ENCODE measurements around the gene YBX2. TPM values are rescaled to one million over a fixed set of nuclear protein-coding genes. Genes with fewer than 3 reads are reported as not detected.
A peak's percentile ranks its signal among the peaks of the same experiment; 100 is the strongest.

The YBX2 gene
- total RNA-seq, 1 experiment from 2014 or later = 54.9 TPM

DNA sequence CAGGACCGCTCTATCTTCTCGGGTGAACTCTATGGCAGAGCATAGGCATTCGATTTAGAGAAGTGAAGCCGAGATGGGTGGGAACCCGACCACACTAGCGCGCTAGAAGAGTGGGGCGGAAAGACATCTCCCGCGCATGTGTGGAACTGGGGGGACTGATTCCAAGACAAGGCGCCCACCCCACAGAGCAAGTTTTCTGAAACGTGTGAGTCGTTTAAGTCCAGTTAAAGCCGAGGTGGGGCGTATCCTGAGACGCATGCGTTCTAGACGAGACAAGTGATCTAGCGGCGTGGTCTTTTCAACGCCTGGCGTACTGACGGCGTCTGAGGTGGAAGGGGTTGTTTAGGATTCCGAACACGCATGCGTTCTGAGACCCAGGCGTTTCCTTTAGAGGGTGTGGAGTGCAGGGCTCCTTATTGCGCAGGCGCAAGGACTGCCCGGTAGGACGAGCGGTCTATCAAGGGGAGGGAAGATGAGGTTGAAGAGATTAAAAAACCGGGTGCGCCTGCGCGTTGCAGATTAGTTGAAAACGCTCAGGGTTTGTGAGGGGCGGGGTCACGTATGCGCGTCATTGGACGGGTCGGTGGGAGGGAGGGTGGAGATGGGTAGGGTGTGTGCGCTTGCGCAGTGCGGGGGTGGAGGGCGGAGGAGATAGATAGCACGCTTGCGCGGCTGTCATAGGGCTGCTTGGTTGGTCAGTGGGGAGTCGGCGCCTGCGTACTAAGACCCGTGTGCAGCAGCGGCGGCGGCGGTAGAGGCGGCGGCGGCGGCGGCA, 12.7 kb upstream of the YBX2 start, which contains the start of gene EIF5A:
Gene EIF5A, plus strand, starts transcription at position 718 of the 775 bp plus-strand sequence. CDS start 2,008 bp downstream, outside the sequence.
- peaks cover 20% of the 10 kb centered on the region for H3K36me3 ChIP-seq (ENCODE audit: control insufficient read depth, insufficient read depth, low read length)
- peak; percentile 54 for TF ChIP-seq POLR2AphosphoS5 (IDR thresholded peaks at IDR 0.05; ENCODE audit: low read depth, low read length)
- TF ChIP-seq, protein P1, sequence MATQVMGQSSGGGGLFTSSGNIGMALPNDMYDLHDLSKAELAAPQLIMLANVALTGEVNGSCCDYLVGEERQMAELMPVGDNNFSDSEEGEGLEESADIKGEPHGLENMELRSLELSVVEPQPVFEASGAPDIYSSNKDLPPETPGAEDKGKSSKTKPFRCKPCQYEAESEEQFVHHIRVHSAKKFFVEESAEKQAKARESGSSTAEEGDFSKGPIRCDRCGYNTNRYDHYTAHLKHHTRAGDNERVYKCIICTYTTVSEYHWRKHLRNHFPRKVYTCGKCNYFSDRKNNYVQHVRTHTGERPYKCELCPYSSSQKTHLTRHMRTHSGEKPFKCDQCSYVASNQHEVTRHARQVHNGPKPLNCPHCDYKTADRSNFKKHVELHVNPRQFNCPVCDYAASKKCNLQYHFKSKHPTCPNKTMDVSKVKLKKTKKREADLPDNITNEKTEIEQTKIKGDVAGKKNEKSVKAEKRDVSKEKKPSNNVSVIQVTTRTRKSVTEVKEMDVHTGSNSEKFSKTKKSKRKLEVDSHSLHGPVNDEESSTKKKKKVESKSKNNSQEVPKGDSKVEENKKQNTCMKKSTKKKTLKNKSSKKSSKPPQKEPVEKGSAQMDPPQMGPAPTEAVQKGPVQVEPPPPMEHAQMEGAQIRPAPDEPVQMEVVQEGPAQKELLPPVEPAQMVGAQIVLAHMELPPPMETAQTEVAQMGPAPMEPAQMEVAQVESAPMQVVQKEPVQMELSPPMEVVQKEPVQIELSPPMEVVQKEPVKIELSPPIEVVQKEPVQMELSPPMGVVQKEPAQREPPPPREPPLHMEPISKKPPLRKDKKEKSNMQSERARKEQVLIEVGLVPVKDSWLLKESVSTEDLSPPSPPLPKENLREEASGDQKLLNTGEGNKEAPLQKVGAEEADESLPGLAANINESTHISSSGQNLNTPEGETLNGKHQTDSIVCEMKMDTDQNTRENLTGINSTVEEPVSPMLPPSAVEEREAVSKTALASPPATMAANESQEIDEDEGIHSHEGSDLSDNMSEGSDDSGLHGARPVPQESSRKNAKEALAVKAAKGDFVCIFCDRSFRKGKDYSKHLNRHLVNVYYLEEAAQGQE (IDR thresholded peaks at IDR 0.05; ENCODE audit: insufficient read depth in 1 of 2, low read depth in 2 of 2, low read length in 1 of 2) = no peak
- peak; percentile 53; the same call in 1 of the 2 replicates for TF ChIP-seq TCF7L2 (IDR thresholded peaks at IDR 0.05; ENCODE audit: low read depth, low read length)
- TF ChIP-seq, protein P2, sequence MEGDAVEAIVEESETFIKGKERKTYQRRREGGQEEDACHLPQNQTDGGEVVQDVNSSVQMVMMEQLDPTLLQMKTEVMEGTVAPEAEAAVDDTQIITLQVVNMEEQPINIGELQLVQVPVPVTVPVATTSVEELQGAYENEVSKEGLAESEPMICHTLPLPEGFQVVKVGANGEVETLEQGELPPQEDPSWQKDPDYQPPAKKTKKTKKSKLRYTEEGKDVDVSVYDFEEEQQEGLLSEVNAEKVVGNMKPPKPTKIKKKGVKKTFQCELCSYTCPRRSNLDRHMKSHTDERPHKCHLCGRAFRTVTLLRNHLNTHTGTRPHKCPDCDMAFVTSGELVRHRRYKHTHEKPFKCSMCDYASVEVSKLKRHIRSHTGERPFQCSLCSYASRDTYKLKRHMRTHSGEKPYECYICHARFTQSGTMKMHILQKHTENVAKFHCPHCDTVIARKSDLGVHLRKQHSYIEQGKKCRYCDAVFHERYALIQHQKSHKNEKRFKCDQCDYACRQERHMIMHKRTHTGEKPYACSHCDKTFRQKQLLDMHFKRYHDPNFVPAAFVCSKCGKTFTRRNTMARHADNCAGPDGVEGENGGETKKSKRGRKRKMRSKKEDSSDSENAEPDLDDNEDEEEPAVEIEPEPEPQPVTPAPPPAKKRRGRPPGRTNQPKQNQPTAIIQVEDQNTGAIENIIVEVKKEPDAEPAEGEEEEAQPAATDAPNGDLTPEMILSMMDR (IDR thresholded peaks at IDR 0.05) = no peak
- no peak for TF ChIP-seq SIN3A (IDR thresholded peaks at IDR 0.05; ENCODE audit: borderline replicate concordance, insufficient read depth, low read depth, low read length)
- no peaks in the 10 kb centered on the region for H3K9me3 ChIP-seq (ENCODE audit: control insufficient read depth, insufficient read depth, low read depth, low read length)
- no peaks in the 10 kb centered on the region for H3K27me3 ChIP-seq (ENCODE audit: control insufficient read depth, insufficient read depth, low read length)
- ATAC-seq = peak; percentile 89
- intact Hi-C loops (cut with micrococcal nuclease; ENCODE audit: unreplicated experiment) (no loop called here), in situ Hi-C loops (cut with HindIII; ENCODE audit: low pct_unique_long_range_greater_than_20kb, low sequenced_read_pairs) (no loop called here)
- DNase-seq (ENCODE audit: low read depth, low spot score) = peak; percentile 100
- BruUV-seq (replicated peaks) = no TSS peak
- H3K4me1 ChIP-seq (ENCODE audit: control insufficient read depth, insufficient read depth, low read length) = peaks cover 26% of the 10 kb centered on the region
- ChIA-PET CTCF (no interaction called here), POLR2A (no interaction called here)
- H3K27ac ChIP-seq (ENCODE audit: low read length) = peak within 1 kb of the TSS; percentile 93
- peak within 1 kb of the TSS; percentile 86 to 92 for H3K4me3 ChIP-seq (ENCODE audit: low read depth in 2 of 2, low read length in 2 of 2)

DNA sequence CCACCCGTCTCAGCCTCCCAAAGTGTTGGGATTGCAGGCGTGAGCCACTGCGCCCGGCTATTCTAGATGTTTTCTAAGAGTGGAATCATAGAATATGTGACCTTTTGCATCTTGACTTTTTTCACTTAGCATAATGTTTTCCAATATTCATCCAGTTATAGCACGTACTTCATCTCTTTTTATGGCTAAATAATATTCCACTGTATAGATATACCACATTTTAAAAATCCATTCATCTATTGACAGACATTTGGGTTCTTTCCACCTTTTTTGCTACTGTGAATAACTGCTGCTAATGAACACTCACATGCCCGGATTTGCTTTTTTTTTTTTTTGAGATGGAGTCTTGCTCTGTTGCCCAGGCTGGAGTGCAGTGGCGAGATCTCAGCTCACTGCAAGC, 9.7 kb upstream of the YBX2 start:
- TF ChIP-seq SIN3A (IDR thresholded peaks at IDR 0.05; ENCODE audit: borderline replicate concordance, insufficient read depth, low read depth, low read length) (no peak), POLR2AphosphoS5 (IDR thresholded peaks at IDR 0.05; ENCODE audit: low read depth, low read length) (no peak), TCF7L2 (IDR thresholded peaks at IDR 0.05; ENCODE audit: low read depth, low read length) (no peak)
- TF ChIP-seq, protein P1 (IDR thresholded peaks at IDR 0.05; ENCODE audit: insufficient read depth in 1 of 2, low read depth in 2 of 2, low read length in 1 of 2) = no peak
- TF ChIP-seq, protein P2 (IDR thresholded peaks at IDR 0.05) = no peak

More for the DNA sequence above, 9.7 kb upstream of the YBX2 start:
- H3K27me3 ChIP-seq (ENCODE audit: control insufficient read depth, insufficient read depth, low read length) = no peaks in the 10 kb centered on the region
- CTCF ChIA-PET = no interaction called here
- H3K4me3 ChIP-seq (ENCODE audit: low read depth in 2 of 2, low read length in 2 of 2) = no peak overlapping the region
- intact Hi-C loops (cut with micrococcal nuclease; ENCODE audit: unreplicated experiment) = no loop called here
- POLR2A ChIA-PET = interaction anchor here (0.7 kb wide), 1 partner anchor 28 kb away, joined by 10 read pairs; no protein-coding TSS in a partner anchor
- no TSS peak for BruUV-seq (replicated peaks)
- no peak for DNase-seq (ENCODE audit: low read depth, low spot score)
- H3K9me3 ChIP-seq (ENCODE audit: control insufficient read depth, insufficient read depth, low read depth, low read length) = no peaks in the 10 kb centered on the region
- peaks cover 1% of the 10 kb centered on the region; the same call in 1 of the 2 replicates for H3K4me1 ChIP-seq (ENCODE audit: control insufficient read depth, insufficient read depth, low read length)
- no peak for ATAC-seq
- in situ Hi-C loops (cut with HindIII; ENCODE audit: low pct_unique_long_range_greater_than_20kb, low sequenced_read_pairs) = no loop called here
- no peak overlapping the region for H3K27ac ChIP-seq (ENCODE audit: low read length)
- peaks cover under 1% of the 10 kb centered on the region for H3K36me3 ChIP-seq (ENCODE audit: control insufficient read depth, insufficient read depth, low read length)

Data from Panc1 (cell line).